Stimulated activated CD4-positive, alpha-beta T cell treated with anti-CD3 and anti-CD28 coated beads, Interleukin-2, amount 100 ng/mL, for 24 hours (primary cell): ENCODE results near the gene MFNG.

Experiments
- DNase-seq, 2 donors: peaks; one replicate each; pipeline ENCODE4 v3.0.0-alpha.2; 2020

MFNG gene

DNA sequence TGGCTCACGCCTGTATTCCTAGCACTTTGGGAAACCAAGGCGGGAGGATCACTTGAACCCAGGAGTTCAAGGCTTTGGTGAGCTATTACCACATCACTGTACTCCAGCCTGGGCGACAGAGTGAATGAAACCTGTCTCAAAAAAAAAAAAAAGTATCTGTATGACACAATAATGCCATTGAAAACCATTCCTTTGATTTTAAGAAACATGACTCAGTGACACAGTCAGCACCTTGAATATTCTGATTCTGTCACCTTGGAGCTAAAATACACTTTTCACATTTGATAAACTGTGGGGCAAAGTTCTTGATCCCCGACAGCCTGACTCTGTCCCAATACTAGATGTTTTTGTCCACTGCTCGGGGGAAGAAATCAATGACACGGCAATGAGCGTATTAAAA lies 42.2 kb downstream of the MFNG start:
- no peak for DNase-seq

DNA sequence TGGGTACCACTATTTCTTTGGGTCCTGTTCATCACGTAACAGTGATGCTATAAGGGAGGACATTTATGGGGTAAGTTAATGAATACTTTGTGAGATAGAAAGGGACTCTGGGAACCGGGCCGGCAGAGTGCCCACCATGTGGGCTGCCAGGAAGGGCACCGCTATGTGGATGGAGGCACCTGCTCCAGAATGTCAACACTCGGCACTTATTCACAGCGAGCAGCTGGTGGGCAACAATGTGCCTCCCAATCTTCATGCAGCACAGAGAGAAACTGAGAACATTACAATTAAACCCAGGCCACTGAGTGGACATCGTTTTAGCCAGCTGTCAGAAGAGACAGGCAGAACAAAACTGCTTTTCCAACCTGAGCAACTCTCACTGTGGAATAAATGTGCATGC lies 43.1 kb downstream of the MFNG start:
- DNase-seq, result no peak

DNA sequence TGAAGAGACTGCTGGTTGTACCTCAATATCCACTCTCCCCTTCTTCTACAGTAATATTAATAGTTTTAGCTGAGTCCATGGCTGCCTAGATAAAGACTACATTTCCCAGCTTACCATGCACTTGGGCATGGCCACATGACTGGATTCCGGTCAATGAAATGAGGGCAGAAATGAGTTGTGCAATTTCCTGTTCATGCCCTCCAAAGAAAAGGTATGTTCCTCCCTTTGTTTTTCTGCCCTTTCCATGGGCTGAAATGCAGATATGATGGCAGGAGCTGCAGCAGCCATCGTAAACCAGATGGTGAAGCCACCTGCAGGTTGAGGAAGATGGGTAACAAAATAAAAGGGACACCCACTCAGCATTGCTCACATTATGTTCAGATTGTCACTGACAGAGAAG lies 43.6 kb downstream of the MFNG start:
- DNase-seq, result no peak

DNA sequence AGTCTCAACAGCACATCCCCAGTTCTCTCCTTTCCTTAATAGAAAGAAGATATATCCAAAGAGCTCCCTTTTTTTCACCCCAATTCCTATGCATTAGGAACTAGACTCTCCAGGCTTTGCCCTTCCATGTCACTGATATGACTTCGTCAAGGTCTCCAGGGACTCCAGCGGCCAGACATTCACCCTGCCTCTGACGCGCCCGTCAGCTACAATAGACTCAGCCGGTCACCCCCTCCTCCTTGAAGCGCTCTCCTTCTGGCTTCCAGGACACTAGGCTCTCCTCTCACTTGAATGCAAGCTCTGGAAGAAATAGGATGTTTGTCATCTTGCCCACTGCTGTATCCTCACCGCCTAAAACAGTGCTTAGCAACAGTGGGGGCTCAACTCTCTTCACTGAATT lies 44.0 kb downstream of the MFNG start:
- DNase-seq, result no peak

DNA sequence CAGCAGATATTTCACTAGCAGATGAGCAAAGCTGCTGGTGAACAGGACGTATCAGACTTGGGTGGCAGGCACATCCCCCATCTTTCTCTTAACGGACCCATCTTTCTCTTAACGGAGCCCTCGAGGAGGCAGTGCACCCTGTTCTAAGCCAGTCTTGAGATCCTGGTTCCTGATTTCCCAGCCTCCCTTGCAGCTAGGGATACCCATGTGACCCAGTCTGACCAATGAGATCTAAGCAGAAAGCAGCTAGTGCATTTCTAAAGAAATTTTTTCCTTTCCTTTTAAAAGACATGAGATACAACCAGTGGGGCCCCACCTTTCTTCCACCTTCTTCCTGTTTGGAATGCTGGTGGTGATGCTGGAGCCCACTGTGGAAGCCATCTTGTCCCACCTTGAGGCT lies 45.3 kb downstream of the MFNG start:
- DNase-seq, result no peak

DNA sequence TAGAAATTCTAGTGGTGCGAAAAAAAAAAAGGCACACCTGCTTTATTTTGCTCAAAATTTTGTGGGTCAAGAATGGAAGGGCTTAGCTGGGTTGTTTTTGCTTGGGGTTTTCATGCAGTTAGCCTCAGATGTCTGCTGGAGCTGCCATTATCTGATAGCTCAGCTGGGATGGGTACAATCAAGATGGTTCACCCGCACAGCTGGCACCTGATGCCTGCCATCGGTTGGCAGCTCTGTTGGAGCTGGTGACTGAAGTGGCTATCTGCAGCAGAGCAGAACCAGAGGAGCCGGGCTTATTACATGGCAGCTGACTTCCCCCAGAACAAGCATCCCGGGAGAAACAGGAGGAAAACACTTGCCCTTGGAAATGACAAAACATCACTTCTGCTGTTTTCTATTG lies 46.8 kb downstream of the MFNG start:
- DNase-seq, result no peak

DNA sequence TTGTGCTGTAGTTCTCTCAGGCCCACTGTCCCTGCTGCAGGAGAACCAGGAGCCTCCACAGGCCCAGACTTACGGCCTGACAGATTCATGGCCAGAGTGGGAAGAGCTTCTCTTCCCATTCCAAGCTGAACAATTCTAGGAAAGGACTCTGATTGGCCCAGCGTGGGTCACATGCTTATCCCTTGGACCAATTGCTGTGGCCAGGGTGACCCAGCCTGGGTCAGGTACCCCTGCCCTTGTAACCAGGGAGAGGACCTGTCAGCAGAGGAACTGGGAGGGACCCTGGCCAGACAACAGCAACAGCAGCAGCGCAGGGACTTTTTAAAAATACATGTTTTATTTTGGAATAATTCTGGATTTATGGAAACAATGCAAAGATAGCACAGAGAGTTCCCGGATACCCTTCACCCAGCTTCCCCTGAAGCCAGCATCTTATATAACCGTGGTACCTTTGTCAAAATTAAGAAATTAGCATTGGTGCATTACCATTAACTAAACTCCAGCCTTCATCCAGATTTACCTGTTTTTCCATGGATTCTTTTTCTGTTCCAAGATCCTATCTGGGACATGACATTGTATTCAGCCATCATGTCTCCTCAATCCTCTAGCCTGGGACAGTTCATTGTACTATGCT lies 50.1 kb downstream of the MFNG start:
- no peak for DNase-seq

DNA sequence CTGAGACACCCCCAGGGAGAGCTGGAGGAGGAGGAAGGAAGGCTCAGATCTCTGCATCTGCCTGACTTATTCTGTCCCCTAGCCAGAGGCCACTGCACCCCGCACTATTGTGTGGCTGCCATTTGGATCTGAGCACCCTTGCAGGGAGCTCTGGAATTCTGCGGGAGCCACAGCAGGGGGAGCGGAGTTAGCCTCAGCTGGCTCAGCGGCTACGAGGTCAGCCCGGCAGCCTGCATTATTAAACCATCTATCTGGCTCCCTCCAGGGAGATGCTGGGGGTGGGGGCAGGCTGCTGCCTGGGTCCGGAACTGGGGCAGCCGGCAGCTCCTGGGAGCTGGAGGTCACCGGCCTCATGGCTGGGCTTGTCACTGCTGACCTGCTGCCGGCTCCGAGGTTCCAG lies 52.4 kb downstream of the MFNG start:
- DNase-seq, result no peak

DNA sequence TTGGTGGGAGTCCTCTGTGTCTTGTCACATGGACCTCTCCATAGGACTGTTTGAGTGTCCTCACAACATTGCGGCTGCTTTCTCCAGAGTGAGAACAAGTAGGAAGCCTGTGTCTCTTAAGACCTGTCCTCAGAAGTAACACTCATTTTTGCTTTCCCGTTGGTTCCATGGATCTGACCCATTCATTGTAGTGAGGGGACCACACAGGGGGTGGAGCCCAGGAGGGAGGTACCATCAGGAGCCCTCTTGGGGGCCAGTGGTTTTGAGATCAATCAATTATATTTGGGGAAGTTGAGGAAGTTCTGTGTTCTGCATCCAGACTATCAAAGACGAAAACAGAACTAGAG lies 53.5 kb downstream of the MFNG start:
- no peak for DNase-seq

DNA sequence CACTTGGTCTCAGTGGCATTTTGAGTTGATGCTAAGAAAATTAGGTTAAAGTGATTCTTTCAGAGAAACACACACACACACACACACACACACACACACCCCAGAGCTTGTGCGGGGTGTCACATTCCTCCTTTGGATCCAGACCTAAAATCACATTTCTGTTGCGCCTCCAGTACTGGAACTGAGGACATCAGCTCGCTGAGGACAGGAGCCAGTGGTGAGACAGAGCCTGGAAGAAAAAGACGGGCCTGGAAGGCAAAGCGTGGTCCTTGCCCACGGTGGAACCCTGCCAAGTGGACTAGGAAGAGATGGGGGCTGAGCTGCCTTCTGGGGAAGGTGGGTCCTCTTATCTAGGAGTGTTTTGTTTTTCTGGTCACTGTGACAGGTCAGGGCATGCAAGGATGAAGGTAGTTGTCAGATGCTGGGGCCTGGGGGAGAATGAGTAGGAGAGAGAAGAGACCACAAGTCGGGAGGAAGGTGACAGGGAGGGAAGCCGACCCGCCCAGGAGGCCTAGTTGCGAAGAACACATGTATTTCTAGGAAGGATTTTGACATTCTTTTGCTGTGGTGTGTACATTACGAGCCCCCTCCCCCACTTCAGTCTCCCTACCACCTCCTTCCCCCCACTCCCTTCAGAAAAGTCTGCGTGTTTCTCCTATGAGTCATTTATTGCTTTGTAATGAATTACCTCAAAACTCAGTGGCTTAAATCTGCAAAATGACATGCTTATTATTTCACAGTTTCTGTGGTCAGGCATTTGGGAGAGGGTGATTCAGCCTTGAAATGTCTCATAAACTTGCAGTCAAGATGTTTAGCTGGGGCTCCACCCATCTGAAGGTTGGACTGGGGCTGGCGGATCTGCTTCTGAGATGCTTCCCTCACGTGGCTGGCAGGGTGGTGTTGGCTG lies 54.1 kb downstream of the MFNG start:
- peak; percentile 58 to 61 for DNase-seq

DNA sequence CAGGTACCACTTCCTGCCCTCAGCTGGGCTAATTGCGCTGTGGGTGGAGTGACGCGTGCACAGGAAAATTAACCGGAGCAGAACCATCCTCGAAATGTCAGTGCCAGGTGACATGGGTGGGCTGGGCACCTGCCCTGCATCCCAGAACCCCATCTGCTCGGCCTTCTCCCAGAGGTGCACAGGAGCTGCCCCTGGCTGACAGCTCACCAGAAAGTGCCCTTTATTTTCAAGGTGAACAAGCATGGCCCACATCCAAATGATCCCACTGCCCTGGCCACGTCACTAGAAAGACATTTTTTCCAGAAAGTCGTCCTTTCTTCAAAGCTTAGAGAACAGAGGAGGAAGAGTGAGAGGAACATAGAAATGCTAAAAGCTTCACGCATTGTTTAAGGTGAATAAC lies 54.8 kb downstream of the MFNG start:
- no peak for DNase-seq

DNA sequence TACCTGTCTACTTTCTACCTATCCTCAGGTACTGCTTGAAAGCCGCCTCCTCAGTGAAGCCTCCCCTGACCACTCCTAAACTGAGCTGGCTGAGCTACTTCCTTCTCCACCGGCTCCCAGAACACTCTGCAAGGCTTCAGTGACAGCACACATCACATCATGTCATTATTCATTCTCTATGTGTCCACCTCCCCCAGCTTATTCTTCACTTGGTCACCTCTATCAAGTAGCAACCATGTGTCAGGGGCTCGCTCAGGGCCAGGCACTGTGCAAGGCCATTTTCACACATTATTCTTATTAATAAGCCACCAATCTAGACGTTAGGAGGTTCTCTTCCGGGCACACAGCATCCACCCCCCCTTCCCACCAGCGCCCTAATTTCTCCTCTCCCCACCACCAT lies 55.2 kb downstream of the MFNG start:
- no peak for DNase-seq

DNA sequence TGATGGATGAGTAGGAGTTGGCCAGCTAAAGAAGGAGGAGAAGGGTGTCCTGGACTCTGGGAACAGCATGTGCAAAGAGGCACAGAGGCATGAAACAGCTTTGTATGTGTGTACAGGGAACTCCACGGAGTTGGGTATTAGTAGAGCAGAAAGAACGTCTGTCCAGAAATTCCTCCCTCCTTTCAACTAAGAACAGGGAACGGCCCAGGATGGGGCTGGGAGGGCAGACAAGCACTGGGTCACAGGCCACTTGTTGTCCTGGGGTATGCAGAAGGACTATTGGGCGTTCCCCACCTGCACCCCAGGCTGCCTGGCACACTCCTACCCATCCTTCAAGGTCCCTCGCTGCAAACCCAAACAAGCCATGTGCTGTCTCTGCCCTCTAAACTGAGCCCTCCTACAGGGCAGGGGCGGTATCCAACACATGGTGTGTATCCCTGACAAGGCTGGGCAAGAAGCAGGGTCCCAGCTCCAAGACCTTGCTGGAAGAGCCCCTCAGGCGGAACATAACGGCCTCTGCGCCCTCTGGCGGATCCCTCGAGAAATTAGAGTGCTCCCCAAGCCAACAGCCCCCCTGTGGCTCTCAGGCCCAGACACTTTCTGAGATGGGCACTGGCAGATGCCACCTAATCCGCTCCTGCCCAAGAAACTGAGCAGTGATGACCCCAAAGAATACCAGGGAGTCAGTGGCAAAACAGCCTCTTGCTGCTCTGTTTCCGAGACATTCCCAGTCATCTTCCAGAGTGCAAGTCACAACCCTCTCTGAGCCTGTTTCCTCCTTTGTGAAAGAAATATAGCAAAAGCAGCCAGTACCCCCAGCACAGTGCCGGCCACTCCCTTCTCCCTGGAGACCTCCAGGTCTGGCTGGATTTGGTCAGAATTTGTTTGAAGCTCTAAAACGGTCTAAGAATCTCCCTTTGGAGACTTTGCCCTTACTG lies 57.3 kb downstream of the MFNG start:
- DNase-seq, result peak; percentile 68 to 69

DNA sequence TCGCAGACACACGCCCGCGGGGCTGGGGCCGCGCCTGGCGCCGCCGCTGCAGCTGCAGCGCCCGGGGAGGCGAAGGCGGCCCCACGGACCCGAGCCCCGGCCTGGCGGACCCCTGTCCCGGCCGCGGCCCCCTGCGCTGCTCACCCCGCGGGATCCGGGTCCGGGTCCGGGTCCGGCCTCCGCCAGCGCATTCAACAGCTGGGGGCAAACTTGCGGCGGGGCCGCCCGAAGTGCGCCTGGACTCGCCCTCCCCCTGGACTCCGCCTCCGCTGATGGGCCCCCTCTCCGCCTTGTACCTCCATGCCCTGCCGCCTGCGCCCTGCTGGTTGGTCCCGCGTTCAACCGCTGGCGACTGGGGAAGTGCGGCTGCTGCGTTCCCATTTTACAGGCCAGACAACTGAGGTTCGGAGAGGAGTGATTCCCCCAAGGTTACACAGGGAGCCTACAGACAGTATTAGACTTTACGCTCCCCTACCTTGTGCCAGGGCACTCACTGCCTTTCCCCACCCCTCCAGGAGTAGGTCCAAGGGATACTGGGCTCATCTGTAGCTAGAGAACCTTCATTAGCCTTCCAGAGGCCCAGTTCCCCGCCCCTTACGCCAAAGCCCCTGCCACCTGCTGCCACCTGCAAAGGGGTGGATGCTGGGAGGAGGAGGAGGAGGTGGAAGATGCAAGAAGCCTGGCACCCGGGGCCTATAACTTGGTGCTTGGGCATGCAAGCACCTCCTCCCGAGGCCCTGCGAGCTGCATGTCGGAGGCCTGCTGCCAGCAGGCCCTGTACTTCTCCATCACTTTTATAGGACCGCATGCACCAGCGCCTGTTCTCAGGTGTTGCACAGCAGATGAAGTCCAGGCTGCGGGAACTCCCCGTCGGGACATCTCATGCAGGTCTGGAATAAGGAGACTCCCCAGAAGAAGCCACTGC lies 58.2 kb downstream of the MFNG start:
- no peak for DNase-seq

DNA sequence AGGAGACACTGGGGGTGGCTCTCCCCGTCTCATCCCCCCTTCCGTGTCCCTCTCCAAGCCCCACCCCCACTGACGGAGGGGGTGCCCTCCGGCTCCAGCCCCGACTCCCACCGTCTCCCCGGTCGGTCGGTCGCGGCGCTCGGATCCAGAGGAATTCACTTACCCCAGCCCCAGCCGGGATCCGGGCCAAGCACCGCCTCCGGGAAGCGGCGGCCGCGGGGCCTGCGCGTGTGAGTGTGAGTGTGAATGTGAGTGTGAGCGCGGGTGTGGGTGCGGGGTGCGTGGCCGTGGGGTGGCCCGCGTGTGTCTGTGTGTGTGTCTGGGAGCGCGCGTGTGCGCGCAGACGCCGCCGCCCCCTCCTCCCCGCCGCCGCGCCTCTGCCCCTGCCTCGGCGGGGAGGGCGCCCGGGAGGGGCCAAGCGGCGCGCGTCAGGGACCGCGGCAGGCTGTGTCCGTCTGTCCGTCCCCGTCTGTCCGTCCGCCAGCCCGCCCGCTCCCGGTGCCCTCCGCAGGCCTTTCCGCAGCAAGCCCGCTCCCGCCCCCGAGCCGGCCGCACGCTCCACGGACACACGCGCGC lies 59.0 kb downstream of the MFNG start, which contains the start of gene ELFN2:
ELFN2 (minus strand) TSS at position 345 of the 576 bp plus-strand sequence. CDS start 51,945 bp downstream, outside the sequence.
- no peak for DNase-seq

DNA sequence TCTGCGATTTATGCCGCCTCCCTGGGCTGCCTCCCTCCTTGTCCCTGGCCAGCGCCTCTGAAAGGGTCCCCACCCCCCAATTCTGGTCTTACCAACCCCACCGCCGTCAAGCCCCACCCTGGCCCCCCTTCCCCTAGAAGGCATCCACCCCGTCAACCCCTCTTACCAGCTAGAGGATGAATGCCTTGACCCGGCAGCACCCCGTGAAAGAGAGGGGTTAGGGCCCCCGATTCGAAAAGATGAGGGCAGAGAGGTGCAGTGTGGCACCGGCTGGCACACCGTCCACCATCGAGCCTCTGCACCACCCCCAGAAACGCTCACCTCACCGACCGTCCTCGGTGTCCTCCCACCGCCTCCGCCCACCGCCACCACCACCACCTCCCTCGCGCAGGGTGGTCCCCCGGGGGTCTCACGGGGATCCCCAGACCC lies 59.5 kb downstream of the MFNG start:
- no peak for DNase-seq

DNA sequence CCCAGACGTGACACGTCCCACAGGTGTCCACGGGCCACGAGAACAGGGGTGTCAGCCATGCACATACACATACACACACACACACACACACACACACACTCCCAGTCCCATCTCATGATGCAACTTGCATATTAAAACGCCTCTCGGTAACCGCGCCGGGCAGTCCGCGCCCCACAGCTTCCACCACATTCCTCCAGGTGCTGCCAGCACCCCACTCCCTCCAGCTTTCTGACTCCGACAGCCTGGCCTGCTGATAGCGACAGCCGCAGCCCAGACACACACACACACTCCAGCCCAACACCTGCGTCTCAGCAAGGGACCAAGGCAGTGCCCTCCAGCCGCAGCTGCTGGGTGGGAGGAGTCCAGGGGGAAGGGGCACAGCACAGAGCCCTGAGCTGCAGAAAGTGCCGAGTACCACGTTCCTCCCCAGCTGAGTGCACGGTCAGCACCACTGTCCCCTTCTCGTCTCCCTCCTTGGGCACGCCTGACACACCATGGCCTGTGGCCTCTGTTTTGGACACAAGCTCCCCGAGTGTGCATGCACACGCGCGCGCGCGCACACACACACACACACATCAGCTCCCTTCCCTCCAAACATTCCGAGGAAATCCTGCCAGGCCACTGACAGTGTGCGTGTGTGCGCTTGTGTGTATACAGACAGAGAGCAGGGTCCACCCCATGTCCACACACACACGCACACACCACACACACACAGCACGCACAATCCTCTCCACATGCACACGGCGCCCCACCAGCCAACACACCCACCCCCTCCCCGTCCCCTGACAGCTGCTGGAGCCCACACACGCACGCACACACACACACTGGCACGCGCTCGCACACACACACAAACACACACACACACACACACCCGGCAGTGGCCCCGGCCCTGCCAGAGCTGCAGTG lies 60.1 kb downstream of the MFNG start:
- DNase-seq, result no peak

DNA sequence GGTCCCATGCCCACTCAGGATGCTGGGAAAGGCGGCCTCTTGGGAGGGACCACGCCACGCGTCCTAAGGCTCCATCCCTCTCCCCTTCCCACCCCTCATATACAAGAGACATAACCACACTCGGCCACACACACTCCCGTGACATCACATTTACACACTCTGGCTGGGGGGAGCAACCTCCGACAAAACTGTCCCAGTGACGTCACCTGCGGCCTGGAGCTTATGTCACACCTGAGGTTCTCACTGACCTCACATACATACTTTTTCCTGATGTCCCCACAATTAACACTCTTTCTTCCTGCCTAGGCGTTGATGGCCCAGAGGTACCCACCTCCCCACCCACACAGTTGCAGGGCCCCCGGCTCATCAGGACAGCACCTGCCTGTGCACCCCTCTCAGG lies 60.8 kb downstream of the MFNG start:
- DNase-seq, result no peak

DNA sequence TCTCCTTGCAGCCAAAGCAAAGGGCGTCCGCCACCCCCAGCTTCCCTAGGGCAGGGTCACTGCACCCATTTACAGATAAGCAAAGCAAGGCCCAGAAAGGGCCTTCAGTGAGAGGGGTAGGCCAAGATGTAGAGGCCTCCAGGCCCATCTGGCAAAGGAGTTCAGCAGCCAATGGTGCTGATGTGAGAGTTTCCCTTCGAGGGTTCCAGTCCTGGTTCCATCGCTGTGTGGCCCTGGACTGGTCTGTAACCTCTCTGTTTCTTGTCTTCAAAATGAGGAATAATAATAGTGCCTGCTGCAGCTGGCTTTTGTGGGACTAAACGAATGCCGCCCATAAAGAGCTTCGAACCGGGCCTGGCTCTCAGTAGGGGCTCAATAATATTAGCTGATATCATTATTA lies 62.9 kb downstream of the MFNG start:
- no peak for DNase-seq

DNA sequence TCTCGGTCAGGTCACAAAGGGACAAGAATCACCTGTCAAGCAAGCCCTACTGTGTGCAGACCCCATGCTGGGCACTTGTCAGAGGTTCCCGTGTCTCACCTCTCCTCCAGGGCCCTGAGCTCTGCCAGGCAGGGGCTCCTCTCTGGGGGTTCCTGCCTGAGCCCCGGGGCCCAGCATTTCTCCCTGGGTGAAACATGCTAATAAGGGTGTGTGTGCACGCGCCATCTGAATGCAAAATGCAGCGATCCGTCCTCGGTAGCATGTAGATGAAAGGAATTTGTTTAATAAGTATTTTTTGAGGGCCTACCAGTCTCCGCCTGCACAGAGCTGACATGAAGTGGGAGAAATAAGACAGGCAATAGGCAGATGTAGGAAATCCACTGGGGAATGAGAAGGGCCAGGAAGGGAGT lies 64.7 kb downstream of the MFNG start:
- no peak for DNase-seq
